Adipocyte (in vitro differentiated cells): ENCODE results near the gene EPPIN.

Source experiments
- DNase-seq: peaks from one replicate; pipeline ENCODE4 v3.0.0-alpha.2; 2015; ENCODE audit warnings: low read depth
- H3K27me3 ChIP-seq: replicated peaks from 2 replicates; pipeline ENCODE4 v1.7.0; 2013; ENCODE audit warnings: mild to moderate bottlenecking, low read length, moderate library complexity; ENCODE audit not compliant: control insufficient read depth, insufficient read depth
- H3K36me3 ChIP-seq: 2 replicates; pipeline ENCODE4 v1.7.0; 2013; ENCODE audit warnings: low read length, mild to moderate bottlenecking, moderate library complexity; ENCODE audit not compliant: control insufficient read depth, insufficient read depth, severe bottlenecking
- H3K4me1 ChIP-seq: 2 replicates; pipeline ENCODE4 v1.7.0; 2013; ENCODE audit warnings: mild to moderate bottlenecking, low read length, moderate library complexity; ENCODE audit not compliant: control insufficient read depth, insufficient read depth
- H3K4me3 ChIP-seq: 2 replicates; pipeline ENCODE4 v1.7.0; 2013; ENCODE audit warnings: mild to moderate bottlenecking, low read length, moderate library complexity
- H3K9ac ChIP-seq: 2 replicates; pipeline ENCODE4 v1.7.0; 2013; ENCODE audit warnings: mild to moderate bottlenecking, low read length, moderate library complexity
- H3K9me3 ChIP-seq: 2 replicates; pipeline ENCODE4 v1.7.0; 2013; ENCODE audit warnings: mild to moderate bottlenecking, low read length, moderate library complexity; ENCODE audit not compliant: control insufficient read depth

The EPPIN gene

DNA sequence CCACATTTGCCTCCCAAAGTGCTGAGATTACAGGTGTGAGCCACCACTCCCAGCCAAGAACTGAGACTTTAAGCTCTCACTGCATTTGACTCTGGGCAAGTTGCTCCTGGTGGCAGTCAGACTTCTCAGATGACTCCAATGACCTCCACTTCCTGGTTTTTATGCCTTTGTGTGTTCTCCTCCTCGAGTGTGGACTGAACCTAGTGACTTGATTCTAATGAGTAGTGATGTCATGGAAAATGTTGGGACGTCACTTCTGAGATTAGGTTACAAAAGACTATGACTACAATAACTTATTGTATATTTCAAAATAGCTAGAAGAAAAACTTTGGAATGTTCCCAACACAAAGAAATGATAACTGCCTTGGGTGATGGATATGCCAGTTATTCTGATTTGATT, 43.8 kb downstream of the EPPIN start:
- Histone ChIP-seq H3K4me1 (peaks cover 15% of the 10 kb centered on the region), H3K9ac (no peak overlapping the region), H3K36me3 (no peaks in the 10 kb centered on the region), H3K4me3 (no peak overlapping the region), H3K9me3 (no peaks in the 10 kb centered on the region), H3K27me3 (peaks cover 35% of the 10 kb centered on the region)
- DNase-seq = no peak

GRCh38 chr20:45502561-45502960, 44.6 kb downstream of the EPPIN start:
- H3K36me3 ChIP-seq = no peaks in the 10 kb centered on the region
- H3K4me3 ChIP-seq = no peak overlapping the region
- no peak overlapping the region for H3K9ac ChIP-seq
- no peak for DNase-seq
- H3K4me1 ChIP-seq = peaks cover 15% of the 10 kb centered on the region
- no peaks in the 10 kb centered on the region for H3K9me3 ChIP-seq
- H3K27me3 ChIP-seq = peaks cover 29% of the 10 kb centered on the region

GRCh38 chr20:45501600-45501999, 45.6 kb downstream of the EPPIN start:
- H3K9ac ChIP-seq = no peak overlapping the region
- peaks cover 9% of the 10 kb centered on the region for H3K4me1 ChIP-seq
- H3K4me3 ChIP-seq = no peak overlapping the region
- no peaks in the 10 kb centered on the region for H3K36me3 ChIP-seq
- H3K9me3 ChIP-seq = no peaks in the 10 kb centered on the region
- H3K27me3 ChIP-seq = peaks cover 29% of the 10 kb centered on the region
- no peak for DNase-seq

DNA sequence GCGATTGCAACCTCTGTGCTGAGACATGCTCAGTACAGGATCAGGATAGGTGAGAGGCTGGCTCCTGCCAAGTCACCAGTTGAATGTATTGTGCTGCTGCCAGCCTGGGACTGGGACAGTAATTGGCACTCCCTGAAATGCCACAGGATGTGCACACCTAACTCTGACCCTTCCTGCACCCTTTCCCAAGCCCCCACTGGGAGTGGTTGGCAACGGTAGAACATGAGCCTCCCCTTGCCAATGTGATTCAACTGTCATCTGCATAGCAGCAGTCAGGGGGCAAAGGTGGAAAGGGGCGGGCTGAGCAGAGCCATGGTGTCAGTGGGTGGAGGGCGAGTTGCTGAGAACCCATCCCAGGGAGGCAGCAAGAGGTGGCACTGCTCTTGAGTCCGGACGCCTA, 47.2 kb downstream of the EPPIN start:
- peaks cover 29% of the 10 kb centered on the region for H3K27me3 ChIP-seq
- no peak overlapping the region for H3K4me3 ChIP-seq
- no peaks in the 10 kb centered on the region for H3K36me3 ChIP-seq
- DNase-seq = no peak
- H3K9me3 ChIP-seq = no peaks in the 10 kb centered on the region
- H3K9ac ChIP-seq = no peak overlapping the region
- H3K4me1 ChIP-seq = peaks cover 21% of the 10 kb centered on the region

DNA sequence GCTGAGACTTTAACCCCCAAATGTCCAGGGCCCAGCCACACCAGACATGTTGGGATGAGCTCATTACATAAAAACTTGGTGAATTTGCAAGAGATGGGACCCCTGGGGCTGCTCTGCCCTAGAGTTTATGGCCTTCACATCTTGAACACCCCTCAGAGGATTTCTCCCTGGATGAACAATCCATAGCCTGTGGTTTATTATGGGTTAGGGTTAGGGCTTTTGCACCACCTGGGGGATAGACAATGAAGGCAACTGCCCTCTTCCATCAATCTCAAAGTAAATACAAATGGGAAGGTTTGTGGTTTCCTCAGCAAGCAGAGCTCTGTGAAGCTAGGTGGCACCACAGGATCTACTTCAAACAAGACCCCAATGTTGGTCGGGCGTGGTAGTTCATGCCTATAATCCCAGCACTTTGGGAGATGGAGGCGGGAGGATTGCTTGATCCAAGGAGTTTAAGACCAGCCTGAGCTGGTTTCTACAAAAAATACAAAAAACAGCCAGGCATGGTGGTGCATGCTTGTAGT, 49.2 kb downstream of the EPPIN start:
- Histone ChIP-seq H3K9me3 (no peaks in the 10 kb centered on the region), H3K27me3 (peaks cover 21% of the 10 kb centered on the region), H3K4me3 (no peak overlapping the region), H3K4me1 (peaks cover 21% of the 10 kb centered on the region), H3K9ac (no peak overlapping the region), H3K36me3 (no peaks in the 10 kb centered on the region)
- no peak for DNase-seq

DNA sequence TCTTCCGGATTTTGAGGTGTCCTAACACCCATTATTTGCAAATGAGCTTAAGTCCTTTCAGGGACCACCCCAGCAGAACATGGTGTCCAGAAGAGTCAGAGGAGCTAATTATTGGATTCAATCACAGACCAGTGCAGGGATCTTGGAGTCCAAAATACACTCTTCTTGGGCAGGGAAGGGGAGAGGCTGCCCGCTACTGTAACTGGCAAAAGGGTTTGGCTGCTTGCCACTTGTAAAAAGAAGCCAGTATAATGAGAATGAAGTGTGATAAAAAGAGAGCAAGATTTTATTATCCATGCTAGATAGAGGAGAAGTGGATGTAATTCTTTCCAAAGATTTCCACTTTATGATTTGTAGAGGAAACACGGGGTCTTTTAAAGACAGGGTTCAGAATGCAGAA, 51.0 kb downstream of the EPPIN start:
- H3K36me3 ChIP-seq = no peaks in the 10 kb centered on the region
- H3K4me3 ChIP-seq = no peak overlapping the region
- H3K27me3 ChIP-seq = peaks cover 18% of the 10 kb centered on the region
- no peak for DNase-seq
- no peak overlapping the region for H3K9ac ChIP-seq
- peaks cover 21% of the 10 kb centered on the region for H3K4me1 ChIP-seq
- H3K9me3 ChIP-seq = no peaks in the 10 kb centered on the region

GRCh38 chr20:45495501-45495941, 51.7 kb downstream of the EPPIN start:
- H3K4me1 ChIP-seq = peaks cover 21% of the 10 kb centered on the region
- H3K4me3 ChIP-seq = no peak overlapping the region
- H3K27me3 ChIP-seq = peaks cover 14% of the 10 kb centered on the region
- H3K36me3 ChIP-seq = no peaks in the 10 kb centered on the region
- DNase-seq = no peak
- no peaks in the 10 kb centered on the region for H3K9me3 ChIP-seq
- no peak overlapping the region for H3K9ac ChIP-seq
